GM20431 (cell line): ENCODE measurements around the gene COLEC12.

ENCODE experiments used
- in situ Hi-C: fragments of 300-500 bp; cut with MseI, MboI; formaldehyde crosslinking; loops from one replicate; pipeline ENCODE4 v1.15.0; 2020; ENCODE audit warnings: low sequenced_read_pairs; ENCODE audit not compliant: unreplicated experiment

The COLEC12 gene

DNA sequence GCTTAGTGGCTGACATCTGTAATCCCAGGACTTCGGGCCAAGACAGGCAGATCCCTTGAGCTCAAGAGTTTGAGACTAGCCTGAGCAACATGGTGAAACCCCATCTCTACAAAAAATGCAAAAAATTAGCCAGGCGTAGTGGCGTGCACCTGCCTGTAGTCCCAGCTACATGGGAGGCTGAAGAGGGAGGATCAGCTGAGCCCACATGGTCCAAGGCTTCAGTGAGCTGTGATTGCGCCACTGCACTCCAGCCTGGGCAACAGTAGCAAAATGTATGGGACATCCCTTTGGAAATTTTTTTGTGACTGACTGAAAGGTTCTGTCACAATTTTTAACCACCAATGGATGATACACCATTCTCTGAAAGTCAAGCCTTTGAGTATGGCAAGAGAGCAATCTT, 6.3 kb upstream of the COLEC12 start:
- in situ Hi-C loops, result no loop called here

DNA sequence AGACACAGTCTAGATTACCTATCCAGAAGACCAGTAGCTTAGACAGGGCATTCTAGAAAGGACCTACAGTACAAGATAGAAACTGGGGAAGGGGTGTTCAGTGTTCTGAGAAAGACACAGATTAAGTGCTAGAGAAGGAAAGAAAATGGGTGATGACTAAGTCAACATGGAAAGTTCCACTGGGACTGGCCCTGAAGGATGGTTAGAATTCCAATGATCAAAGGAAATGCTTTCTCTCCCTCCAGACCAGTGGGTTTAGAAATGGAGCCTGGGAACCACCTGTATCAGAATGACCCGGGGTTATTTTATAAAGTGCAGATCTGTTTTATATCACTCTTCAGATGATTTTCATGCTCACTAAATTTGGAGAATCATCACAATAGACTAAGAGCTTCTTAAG, 5.8 kb upstream of the COLEC12 start:
- in situ Hi-C loops, result no loop called here

DNA sequence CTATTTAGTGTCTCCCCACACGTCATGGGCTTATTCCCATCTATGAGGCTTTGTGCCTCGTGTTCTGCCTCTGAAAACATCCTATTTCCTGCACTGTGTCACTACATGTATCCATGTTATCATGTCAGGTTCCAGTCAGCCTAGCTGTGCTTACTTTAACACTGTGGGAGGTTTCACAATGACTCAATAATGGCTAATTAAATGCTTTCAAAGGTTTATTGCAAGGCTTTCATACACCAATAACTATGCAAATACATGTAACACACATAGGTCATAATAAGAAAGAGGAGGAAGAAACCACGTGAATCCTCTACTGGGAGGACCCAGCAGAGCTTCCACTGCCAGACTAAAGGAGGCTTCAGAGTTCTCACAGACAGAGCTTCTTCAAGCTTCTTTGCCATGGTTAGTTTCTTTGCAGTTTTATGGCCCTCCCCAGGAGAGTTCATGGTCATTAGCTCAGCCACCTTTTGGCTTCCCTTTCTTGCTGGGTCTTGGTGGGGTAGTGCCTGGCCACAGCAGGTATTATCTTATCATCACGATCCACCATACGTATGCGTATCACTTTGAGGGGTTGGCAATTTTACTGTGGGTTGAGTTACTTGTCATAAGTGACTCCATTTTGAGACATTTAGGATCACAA, 5.1 kb upstream of the COLEC12 start:
- in situ Hi-C loops, result no loop called here

DNA sequence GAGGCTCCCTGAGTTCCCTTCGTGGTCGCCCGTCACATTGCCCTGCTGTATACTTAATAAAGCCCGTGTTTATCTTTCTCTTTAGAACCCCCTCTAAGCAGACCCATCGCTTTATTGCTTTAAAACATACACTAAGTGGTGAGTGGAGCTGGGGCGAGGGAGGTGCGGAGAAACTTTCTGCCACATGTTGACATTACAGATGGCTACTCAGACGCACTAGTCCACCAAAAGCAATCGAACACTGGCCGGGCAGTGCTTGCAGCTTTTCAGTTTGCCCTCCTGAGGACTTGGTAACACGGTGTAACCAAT, 859 bp upstream of the COLEC12 start:
- in situ Hi-C loops, result no loop called here

DNA sequence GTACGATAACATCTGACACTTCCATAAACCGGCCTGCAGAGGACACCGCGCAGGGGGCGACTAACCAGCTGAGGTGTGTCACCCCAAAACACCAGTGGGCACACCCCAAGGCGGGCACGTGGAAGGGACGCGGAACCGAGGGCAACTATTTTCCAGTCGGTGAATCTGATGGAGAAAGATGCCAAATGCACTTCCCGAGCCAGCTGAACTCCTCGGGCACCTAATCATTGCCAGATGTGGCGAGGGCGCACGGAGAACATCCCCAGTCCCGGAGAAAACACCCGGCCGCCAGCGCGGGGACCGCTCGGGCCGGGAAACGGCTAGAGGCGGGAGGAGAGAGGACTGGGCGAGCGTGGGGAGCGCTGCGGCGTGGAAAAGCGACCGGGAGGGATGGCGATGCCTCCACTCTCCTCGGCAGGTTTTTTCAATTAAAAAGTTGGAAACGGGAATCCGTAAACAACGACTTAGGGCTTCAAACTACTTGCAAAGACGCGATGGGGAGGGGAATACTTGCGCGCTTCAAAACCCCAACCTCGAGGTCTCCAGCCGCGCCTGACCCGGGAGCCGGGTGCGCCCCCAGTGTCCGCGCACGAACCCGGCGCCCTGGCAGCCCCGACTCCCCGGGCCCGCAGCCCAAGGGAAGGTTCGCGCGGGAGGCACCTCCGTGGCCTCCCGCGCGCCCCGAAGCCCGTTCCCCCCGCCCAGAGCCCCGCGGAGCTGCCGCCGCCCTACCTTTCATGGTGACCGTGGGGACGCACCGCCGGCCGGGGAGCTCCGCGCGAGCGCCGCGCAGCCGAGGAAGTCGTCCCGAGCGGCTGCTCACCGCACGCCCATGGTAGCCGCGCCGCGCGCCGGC, 497 bp downstream of the COLEC12 start:
- in situ Hi-C loops, result no loop called here

DNA sequence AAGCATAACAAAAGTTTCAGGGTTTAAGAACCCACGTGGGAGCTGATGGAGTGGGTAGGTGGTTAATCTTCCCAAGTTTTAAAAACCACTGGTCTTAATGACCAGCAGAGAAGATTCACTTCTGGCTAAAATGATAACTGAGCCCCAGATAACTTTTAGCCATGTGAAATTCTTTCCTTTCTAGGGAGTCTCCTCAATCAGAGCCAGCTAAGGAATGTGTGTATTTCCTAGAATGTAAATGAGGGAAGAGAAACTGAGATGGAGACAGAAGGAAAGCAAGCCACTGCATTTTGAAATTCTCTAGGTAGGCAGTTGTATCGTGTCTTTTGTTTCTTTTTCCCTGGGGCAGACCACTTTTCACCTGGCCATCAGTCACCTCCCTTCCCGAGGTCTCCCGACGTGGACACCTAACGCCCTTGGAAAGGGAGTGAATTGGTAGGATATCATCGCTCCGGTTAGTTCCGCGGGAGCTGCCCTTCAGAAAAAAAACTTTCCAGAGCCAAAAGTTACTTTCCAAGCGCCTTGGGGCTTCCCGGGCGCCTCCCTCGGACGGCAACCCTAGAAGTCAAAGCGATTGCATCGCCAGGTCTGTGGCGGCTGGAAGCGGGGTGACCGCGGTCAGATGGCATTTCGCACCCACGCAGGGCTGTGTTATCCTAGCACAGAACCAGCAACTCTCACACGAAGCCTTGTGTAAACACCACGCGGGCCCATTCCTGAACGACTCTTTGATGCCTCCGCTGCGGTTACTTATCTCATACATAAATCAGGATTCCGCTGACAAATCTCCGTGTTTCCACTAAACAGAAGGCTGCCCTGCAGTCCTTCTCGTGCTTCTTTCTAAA, 1.3 kb downstream of the COLEC12 start:
- in situ Hi-C loops, result no loop called here

DNA sequence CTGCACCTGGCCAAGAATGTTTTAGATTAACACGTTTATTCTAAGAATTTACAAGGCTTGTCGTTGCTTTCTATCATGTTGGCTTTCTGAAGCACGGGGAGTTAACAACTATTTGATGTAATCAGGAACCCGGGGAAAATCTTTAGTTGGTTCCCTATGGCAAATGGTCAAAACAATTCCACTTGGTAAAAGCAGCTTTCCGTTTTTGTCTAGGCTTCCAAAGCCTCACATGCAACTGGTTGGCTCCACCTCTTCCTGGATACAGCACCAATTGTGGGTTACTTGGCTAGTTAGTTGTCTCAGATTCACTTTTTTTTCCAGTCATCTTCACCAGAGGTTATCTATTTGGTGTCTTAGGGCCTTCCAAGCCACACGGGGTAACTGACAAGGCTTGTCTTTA, 2.8 kb downstream of the COLEC12 start:
- in situ Hi-C loops, result no loop called here

DNA sequence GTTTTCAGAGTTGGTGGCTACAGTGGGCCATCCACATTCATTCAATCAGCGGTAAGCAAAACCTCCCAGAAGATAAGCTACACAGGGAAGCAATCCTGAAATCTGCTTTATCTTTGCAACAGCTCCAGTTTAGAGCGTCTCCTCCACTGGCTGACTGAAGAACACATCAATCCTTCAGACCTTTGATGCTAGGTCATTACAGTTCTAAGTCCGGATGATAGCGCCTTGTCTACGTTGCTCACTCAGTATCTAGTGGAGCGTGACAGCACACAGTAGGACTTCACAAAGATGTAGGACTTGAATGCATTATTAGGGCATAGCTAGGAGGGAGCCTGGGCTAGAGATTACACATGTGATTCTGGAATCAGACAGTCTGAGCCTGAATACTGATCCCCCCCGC, 5.0 kb downstream of the COLEC12 start:
- in situ Hi-C loops, result no loop called here

DNA sequence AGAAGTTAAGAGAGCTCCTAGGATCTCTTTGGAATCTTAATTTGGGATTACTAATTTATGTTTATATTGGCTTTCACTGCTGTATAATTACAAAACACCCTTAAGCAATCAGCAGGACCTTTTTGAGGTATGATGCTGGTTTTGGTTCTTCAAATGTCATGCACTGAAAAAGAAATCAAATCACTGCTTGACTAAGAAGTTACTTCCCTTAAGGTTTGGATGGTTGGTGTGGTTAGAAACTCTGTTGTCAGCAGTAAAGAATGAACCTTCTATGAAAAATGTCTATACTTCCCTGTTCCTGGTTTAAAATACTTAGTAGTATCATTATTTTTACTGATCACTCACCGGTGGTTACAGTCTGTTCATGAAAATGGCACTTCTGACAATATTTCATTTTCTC, 5.5 kb downstream of the COLEC12 start:
- in situ Hi-C loops, result no loop called here

DNA sequence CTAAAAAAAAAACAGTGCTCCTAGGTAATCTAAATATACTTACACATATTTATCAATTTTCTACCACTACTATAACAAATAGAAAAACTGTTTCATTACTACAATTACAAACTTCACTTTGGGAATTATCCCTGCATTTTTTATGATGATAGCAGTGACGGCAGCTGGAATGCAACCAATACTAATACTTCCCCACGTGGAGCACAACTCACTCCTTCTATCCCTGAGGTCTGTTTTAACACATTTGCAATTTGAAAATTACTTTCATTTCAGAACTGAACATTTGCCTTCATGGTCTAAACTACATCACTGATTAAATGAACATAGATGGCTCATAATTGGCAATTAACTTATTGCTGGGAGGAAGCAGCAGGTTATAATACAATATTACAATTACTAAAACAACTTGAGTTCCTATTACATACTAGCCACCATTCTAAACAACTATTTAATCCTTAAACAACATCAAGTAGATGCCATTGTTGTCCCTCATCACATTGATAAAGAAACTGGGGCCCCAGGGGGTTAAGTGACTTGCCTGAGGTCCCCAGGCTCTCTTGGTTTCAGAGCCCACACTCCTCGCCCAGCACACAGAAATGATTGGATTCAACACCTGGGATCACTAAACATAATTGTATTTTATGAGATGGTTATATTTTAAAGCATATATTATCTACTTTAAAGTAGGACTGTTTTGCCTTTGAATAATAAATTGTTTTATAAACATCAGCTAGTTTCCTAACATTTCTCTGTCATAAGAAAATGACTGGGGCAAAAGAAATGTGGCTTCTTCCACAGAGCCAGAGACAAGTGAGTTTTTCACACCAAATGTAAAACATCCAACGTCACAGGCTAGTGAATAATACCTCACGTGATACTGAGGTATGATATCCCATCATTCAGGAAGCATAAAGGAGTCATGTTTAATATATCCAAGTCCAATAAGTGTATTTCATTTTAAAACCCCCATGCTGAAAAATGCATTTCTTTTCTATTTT, 6.2 kb downstream of the COLEC12 start:
- in situ Hi-C loops, result no loop called here

DNA sequence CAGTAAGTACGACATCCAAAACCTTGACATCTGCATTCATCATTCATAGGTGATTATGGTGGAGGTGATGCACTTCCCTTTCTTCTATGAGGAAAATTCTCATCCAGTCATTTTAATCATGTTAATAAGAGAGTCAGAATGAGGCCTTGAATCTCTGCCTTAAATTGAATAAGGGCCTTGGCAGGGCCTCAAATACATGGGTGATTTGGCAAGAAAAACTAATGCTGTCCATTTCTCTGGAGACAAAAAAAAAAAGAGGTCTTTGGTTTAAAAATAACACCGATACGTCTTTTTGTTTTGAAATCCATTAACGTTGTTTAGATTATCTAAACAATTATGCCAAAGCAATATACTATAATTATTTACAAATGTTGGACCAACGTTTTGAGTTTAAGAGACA, 8.1 kb downstream of the COLEC12 start:
- in situ Hi-C loops, result no loop called here

DNA sequence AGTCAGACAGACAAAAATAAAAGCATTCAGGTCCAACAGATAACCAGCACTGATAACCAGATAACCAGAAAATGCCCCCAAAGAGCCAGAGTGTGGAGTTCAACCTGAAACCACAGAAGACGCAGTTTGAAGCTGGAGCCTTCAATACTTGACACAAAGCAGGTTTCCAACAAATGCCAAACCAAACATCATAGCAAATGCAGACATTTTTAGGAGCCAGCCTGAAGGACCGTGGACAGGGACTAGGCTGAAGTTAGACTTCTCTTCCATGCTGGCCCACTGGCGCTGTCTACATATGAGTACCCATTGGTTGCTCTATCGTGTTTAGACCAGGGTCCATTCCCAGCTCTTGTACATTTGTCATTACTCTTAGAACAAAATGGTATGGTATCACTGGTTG, 9.9 kb downstream of the COLEC12 start:
- in situ Hi-C loops, result no loop called here

DNA sequence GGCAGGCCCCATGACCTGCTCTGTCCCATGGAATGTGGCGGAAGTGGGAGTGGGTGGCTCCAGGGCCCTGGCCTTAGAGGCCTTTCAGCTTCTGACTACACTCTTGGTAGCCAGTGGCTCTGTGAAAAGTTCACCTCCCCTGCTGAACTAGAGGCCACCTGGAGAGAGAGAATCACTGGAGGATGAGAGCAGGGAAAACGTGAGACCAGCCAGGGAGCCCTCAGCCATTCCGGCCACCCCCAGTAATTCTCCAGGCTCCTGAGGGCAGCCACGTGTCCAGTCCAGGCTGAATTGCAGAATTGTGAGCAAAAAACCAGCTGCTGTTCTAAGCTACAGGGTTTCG, 10.5 kb downstream of the COLEC12 start:
- in situ Hi-C loops, result no loop called here

DNA sequence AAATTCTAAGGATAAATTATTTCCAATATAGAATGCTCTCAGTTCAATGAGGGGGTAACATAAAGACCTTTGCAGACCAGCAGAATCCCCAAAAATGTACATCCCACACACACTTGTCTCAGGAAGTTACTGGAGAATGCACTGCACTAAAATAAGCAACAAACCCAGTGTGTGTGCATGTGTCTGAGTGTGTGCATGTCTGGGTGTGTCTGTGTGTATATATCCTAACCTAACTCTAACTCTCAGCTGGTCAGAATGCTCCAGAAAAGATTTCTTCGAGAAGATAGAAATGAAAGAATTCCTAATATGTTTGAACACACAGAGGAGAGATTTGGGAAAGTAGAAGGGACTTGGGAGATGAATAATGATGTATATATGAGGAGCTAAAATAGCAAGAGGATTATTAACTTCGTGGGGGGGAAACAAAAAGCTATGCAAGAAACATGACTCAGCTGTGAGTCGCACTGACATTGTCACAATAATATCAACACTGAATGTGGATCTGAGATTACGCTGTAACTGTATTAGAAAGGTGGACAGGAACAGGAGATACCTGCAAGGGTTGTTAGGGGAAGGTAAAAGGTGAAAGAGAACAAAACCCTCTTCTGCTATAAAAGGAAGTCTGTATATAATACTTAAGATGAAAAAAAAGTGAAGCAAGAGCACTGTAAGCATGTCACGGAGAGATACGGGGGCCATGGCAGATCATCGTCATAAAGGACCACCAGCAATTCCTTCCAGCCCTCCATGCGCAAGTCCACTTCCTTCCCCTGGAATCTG, 11.1 kb downstream of the COLEC12 start:
- in situ Hi-C loops, result no loop called here

DNA sequence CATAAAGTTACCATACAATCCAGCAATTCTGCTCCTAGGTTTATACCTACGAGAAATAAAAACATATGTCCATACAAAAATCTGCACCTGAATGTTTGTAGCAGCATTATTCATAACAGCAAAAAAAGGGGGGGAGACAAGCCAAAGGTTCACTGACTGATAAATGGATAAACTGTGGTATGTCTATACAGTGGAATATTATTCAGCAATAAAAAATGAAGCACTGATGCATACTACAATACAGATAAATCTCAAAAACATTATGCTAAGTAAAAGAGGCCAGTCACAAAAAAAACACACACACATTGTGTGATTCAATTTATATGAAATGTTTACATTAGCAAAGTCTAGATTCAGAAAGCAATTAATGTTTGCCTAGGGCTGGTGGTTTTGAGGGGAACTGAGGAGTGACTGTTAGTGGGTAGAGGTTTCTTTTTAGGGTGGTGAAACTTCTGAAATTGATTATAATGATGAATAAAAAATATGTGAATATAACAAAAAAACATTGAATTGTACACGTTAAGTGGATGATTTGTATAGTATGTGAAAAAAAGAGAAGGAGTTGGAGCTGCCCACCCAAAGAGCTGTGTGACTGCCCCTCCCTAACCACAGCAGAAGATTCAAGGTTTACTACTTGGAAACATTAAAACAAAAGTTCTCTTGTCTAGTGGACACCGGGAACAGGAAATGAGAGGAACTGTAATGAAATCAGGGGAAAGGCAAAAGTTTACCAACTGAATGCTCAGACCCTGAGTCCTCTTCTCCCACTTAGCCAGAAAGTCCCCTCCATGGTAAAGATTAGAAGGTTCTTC, 13.4 kb downstream of the COLEC12 start:
- in situ Hi-C loops, result no loop called here

DNA sequence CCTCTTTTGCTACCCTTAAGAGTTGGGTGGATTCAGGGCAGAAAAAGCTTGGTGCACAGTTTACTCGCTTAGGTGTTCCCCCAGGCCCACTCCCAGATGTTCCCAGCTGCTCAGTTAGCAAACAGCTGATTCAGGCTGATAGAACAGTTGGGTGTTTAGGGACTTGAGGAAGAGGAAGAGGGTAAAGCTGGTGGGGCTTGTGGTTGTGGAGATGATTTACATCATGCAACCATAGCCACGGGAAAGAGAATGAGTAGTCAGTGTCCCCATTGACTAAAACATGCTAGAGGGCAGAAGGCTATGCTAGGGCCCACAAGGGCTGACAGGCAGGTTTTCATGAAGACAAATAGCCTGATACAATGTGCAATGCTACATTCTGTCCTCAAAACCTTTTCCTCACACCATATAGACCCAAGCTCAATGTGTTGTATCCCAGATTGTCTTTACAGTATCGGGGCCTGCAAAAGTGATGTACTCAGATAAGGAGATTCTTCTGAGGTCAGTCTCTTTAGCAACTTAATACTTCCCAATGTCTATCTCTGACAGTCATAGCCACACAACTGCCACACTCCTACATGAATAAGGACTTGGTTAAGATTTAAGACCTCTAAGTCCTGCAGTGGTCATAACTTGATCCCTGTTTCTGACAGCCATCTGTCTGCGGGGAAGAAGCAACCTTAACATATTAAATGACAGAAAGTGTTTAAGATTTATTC, 15.6 kb downstream of the COLEC12 start:
- in situ Hi-C loops, result no loop called here

DNA sequence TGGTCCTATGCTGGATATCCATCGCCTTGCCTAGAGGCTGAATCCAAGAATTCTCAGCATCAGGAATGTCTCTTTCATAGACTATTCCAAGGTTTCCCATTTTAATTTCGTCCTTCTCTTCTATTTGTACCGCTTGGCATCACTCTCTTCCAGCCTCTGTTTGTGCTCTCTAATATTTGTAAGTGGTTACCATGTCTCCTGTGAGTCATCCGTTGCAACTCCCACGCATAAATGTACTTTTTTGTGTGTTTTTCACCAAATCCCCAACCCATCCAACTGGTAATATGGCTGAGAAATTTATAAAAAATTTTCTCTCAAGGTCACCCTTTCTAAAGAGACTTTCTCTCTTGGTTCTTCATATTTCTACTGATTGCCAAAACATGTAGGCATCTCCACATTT, 21.8 kb downstream of the COLEC12 start:
- in situ Hi-C loops, result no loop called here

DNA sequence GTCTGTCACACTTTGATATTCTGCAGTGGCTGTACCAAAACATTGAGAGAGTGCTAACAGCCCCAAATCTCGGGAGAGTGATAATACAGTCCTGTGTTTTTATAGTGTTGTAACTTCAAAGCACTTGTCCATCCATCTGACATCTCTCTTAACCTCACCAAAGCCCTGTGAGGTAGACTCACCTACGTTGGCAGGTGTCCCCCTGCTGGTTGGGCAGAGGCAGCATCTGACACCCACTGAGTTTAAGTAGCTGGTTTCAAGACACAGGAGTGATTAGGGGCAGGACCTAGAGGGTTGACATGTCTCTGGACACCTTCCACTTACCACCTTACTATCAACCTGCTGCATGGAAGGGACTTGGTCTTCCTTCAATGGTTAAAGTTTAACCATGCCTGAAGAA, 22.9 kb downstream of the COLEC12 start:
- in situ Hi-C loops, result no loop called here
